Measurements from ENCODE around the gene TSEN15. TPM values are rescaled to one million over a fixed set of nuclear protein-coding genes. Genes with fewer than 3 reads are reported as not detected.
A peak's percentile ranks its signal among the peaks of the same experiment; 100 is the strongest.

The TSEN15 gene
- polyA plus RNA-seq, 1 donor (not counting 4 experiments of a cell fraction or from before 2014, with no cell fraction given): 46.7 TPM

DNA sequence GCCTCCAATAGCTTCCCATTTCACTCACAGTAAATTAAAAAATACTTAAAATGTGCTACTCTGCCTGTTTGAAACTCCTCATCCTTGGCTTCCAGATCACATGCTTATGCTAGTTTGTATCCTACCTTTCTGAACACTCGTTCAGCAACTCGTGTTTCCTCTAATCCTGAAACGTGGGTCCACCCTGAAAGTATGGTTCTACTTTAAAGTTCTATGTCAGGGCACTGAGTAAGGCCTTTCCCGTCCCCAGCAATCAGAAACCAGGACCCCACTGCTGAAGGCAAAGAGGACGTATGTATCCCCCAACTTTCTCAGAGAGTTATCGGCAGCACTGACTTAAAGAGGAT is 419 bp upstream of the TSEN15 start:
- H3K9ac ChIP-seq (ENCODE audit: control insufficient read depth, extremely low read depth, insufficient read depth, low read length): peak overlapping the region; percentile 92
- peaks cover 20% of the 10 kb centered on the region for H3K79me2 ChIP-seq (ENCODE audit: control insufficient read depth, insufficient read depth, low read length)
- peak overlapping the region; percentile 83 for H2AFZ ChIP-seq (ENCODE audit: control insufficient read depth, low read length)
- H3K9me3 ChIP-seq (ENCODE audit: control insufficient read depth, low read depth, low read length): no peaks in the 10 kb centered on the region
- H3K4me2 ChIP-seq (ENCODE audit: control insufficient read depth, extremely low read depth, insufficient read depth, low read depth, low read length): peak overlapping the region; percentile 89
- H3K36me3 ChIP-seq (ENCODE audit: control insufficient read depth in 2 of 2, extremely low read depth in 1 of 2, insufficient read depth in 2 of 2, low read length in 2 of 2): peaks cover 2 to 5% of the 10 kb centered on the region in 2 experiments
- H3K9me1 ChIP-seq (ENCODE audit: control insufficient read depth, extremely low read depth, insufficient read depth, low read length): no peaks in the 10 kb centered on the region
- H3K4me3 ChIP-seq (ENCODE audit: control insufficient read depth in 2 of 3, extremely low read depth in 1 of 3, insufficient read depth in 2 of 3, low read depth in 1 of 3, low read length in 3 of 3): peak overlapping the region; percentile 71 to 89 (median 86)
- H3K4me1 ChIP-seq (ENCODE audit: control insufficient read depth, extremely low read depth, insufficient read depth, low read length): peaks cover 17% of the 10 kb centered on the region
- H4K20me1 ChIP-seq (ENCODE audit: control insufficient read depth, extremely low read depth, insufficient read depth, low read length): no peaks in the 10 kb centered on the region
- no peak for TF ChIP-seq EZH2 (IDR thresholded peaks at IDR 0.05; ENCODE audit: low read length)
- TF ChIP-seq, protein P1, sequence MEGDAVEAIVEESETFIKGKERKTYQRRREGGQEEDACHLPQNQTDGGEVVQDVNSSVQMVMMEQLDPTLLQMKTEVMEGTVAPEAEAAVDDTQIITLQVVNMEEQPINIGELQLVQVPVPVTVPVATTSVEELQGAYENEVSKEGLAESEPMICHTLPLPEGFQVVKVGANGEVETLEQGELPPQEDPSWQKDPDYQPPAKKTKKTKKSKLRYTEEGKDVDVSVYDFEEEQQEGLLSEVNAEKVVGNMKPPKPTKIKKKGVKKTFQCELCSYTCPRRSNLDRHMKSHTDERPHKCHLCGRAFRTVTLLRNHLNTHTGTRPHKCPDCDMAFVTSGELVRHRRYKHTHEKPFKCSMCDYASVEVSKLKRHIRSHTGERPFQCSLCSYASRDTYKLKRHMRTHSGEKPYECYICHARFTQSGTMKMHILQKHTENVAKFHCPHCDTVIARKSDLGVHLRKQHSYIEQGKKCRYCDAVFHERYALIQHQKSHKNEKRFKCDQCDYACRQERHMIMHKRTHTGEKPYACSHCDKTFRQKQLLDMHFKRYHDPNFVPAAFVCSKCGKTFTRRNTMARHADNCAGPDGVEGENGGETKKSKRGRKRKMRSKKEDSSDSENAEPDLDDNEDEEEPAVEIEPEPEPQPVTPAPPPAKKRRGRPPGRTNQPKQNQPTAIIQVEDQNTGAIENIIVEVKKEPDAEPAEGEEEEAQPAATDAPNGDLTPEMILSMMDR (optimal IDR thresholded peaks at IDR 0.05 in 1 of 3, IDR thresholded peaks at IDR 0.05 in 1 of 3, conservative IDR thresholded peaks at IDR 0.05 in 1 of 3; ENCODE audit: extremely low read depth in 1 of 3, insufficient read depth in 2 of 3, low read length in 3 of 3): no peak
- FAIRE-seq (no peak), DNase-seq (ENCODE audit: low read depth, low spot score) (no peak)
- dilution Hi-C loops (cut with MboI; ENCODE audit: extremely low pct_ligation_motif_present, low sequenced_read_pairs): no loop called here
- no peaks in the 10 kb centered on the region for H3K27me3 ChIP-seq (ENCODE audit: control insufficient read depth, extremely low read depth, insufficient read depth, low read length)
- H3K27ac ChIP-seq (ENCODE audit: control insufficient read depth, insufficient read depth, low read length): peak overlapping the region; percentile 89

DNA sequence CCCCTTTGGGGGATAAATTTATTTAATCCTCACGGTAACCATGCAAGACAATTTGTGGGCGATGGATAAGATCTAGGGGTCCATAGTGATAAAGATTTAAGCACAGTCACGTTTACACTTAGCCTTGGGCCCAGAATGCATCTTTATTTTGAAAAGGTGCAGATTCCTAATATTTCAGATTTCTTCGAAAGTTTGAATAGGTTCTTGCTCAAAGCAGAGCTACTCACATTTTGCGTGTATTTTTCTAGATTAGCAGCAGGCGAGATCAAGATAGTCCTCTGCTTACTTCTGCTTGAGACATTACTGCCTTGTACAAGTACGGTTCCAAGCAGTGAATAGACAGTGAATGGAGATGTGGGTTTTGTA is 647 bp downstream of the TSEN15 start:
- H3K4me3 ChIP-seq (ENCODE audit: control insufficient read depth in 2 of 3, extremely low read depth in 1 of 3, insufficient read depth in 2 of 3, low read depth in 1 of 3, low read length in 3 of 3): peak overlapping the region; percentile 71 to 89 (median 86)
- no peak for TF ChIP-seq EZH2 (IDR thresholded peaks at IDR 0.05; ENCODE audit: low read length)
- TF ChIP-seq, protein P1 (optimal IDR thresholded peaks at IDR 0.05 in 1 of 3, IDR thresholded peaks at IDR 0.05 in 1 of 3, conservative IDR thresholded peaks at IDR 0.05 in 1 of 3; ENCODE audit: extremely low read depth in 1 of 3, insufficient read depth in 2 of 3, low read length in 3 of 3): no peak
- H2AFZ ChIP-seq (ENCODE audit: control insufficient read depth, low read length): peak overlapping the region; percentile 93
- FAIRE-seq (no peak), DNase-seq (ENCODE audit: low read depth, low spot score) (no peak)
- peaks cover 20% of the 10 kb centered on the region for H3K79me2 ChIP-seq (ENCODE audit: control insufficient read depth, insufficient read depth, low read length)
- peak overlapping the region; percentile 92 for H3K9ac ChIP-seq (ENCODE audit: control insufficient read depth, extremely low read depth, insufficient read depth, low read length)
- H3K4me1 ChIP-seq (ENCODE audit: control insufficient read depth, extremely low read depth, insufficient read depth, low read length): peaks cover 26% of the 10 kb centered on the region
- H3K9me1 ChIP-seq (ENCODE audit: control insufficient read depth, extremely low read depth, insufficient read depth, low read length): no peaks in the 10 kb centered on the region
- H3K36me3 ChIP-seq (ENCODE audit: control insufficient read depth in 2 of 2, extremely low read depth in 1 of 2, insufficient read depth in 2 of 2, low read length in 2 of 2): peaks cover 2 to 5% of the 10 kb centered on the region in 2 experiments
- H3K4me2 ChIP-seq (ENCODE audit: control insufficient read depth, extremely low read depth, insufficient read depth, low read depth, low read length): peak overlapping the region; percentile 85
- peak overlapping the region; percentile 89 for H3K27ac ChIP-seq (ENCODE audit: control insufficient read depth, insufficient read depth, low read length)
- H3K27me3 ChIP-seq (ENCODE audit: control insufficient read depth, extremely low read depth, insufficient read depth, low read length): no peaks in the 10 kb centered on the region
- dilution Hi-C loops (cut with MboI; ENCODE audit: extremely low pct_ligation_motif_present, low sequenced_read_pairs): no loop called here
- no peaks in the 10 kb centered on the region for H4K20me1 ChIP-seq (ENCODE audit: control insufficient read depth, extremely low read depth, insufficient read depth, low read length)
- no peaks in the 10 kb centered on the region for H3K9me3 ChIP-seq (ENCODE audit: control insufficient read depth, low read depth, low read length)

All from keratinocyte (primary cell).